ENCODE measurements around the gene MYH14.

The MYH14 gene

GRCh38 chr19:50290011-50290410 is 86.6 kb downstream of the MYH14 start:
- no peak for DNase-seq (ENCODE audit: low read depth, low spot score)

GRCh38 chr19:50290775-50291174 is 87.4 kb downstream of the MYH14 start:
- no peak for DNase-seq (ENCODE audit: low read depth, low spot score)

- no peak for DNase-seq (ENCODE audit: low read depth, low spot score)
These were observed 88.9 kb downstream of the MYH14 start for GRCh38 chr19:50292216-50292827.

- no peak for DNase-seq (ENCODE audit: low read depth, low spot score)
These were observed 90.0 kb downstream of the MYH14 start for GRCh38 chr19:50293263-50294004.

GRCh38 chr19:50300051-50300450 is 96.6 kb downstream of the MYH14 start:
- no peak for DNase-seq (ENCODE audit: low read depth, low spot score)

GRCh38 chr19:50300814-50301606 is 97.6 kb downstream of the MYH14 start:
- DNase-seq (ENCODE audit: low read depth, low spot score): peak; percentile 10

- DNase-seq (ENCODE audit: low read depth, low spot score): no peak
These were observed 98.2 kb downstream of the MYH14 start for GRCh38 chr19:50301607-50301971.

GRCh38 chr19:50303558-50303957 is 100.1 kb downstream of the MYH14 start:
- DNase-seq (ENCODE audit: low read depth, low spot score): no peak

- no peak for DNase-seq (ENCODE audit: low read depth, low spot score)
These were observed 105.6 kb downstream of the MYH14 start for GRCh38 chr19:50308991-50309390.

- no peak for DNase-seq (ENCODE audit: low read depth, low spot score)
These were observed 106.1 kb downstream of the MYH14 start for GRCh38 chr19:50309396-50310125.

GRCh38 chr19:50310759-50311465 is 107.5 kb downstream of the MYH14 start:
- no peak for DNase-seq (ENCODE audit: low read depth, low spot score)

GRCh38 chr19:50311723-50312635 is 108.6 kb downstream of the MYH14 start:
- DNase-seq (ENCODE audit: low read depth, low spot score): no peak

- DNase-seq (ENCODE audit: low read depth, low spot score): no peak
These were observed 109.8 kb downstream of the MYH14 start for GRCh38 chr19:50312967-50313811.

- no peak for DNase-seq (ENCODE audit: low read depth, low spot score)
These were observed 110.6 kb downstream of the MYH14 start for GRCh38 chr19:50313812-50314536.

- no peak for DNase-seq (ENCODE audit: low read depth, low spot score)
These were observed 111.6 kb downstream of the MYH14 start for GRCh38 chr19:50314724-50315708.

GRCh38 chr19:50315773-50316448 is 112.5 kb downstream of the MYH14 start:
- DNase-seq (ENCODE audit: low read depth, low spot score): no peak

- no peak for DNase-seq (ENCODE audit: low read depth, low spot score)
These were observed 113.7 kb downstream of the MYH14 start for GRCh38 chr19:50317115-50317514.
